ENCODE results near the gene GIPR. TPM values are rescaled to one million over a fixed set of nuclear protein-coding genes. Genes with fewer than 3 reads are reported as not detected.

The GIPR gene
- polyA plus RNA-seq, 1 donor from 2014 or later: 6.4 TPM

GRCh38 chr19:45645631-45646344 lies 22.2 kb upstream of the GIPR start:
- Histone ChIP-seq H3K9ac (ENCODE audit: low read length) (peak overlapping the region; percentile 62), H4K20me1 (ENCODE audit: insufficient read depth) (no peaks in the 10 kb centered on the region), H3K27me3 (ENCODE audit: insufficient read depth, low read depth, low read length) (peaks cover 10% of the 10 kb centered on the region), H3K4me3 (ENCODE audit: low read length) (peak overlapping the region; percentile 75), H3K36me3 (ENCODE audit: insufficient read depth, low read length) (no peaks in the 10 kb centered on the region), H3K4me2 (ENCODE audit: low read length) (no peak overlapping the region), H3F3A (ENCODE audit: insufficient read depth, low read length, poor library complexity, severe bottlenecking) (no peaks in the 10 kb centered on the region), H3K9me3 (ENCODE audit: low read length) (no peaks in the 10 kb centered on the region), H2AFZ (ENCODE audit: low read depth, low read length) (peak overlapping the region; percentile 33), H3K9me2 (ENCODE audit: insufficient read depth, low read length) (no peaks in the 10 kb centered on the region), H3K27ac (ENCODE audit: low read length) (no peak overlapping the region), H3K79me2 (replicated peaks; ENCODE audit: insufficient read depth, low read length) (no peaks in the 10 kb centered on the region)
- TF ChIP-seq TAF1 (IDR thresholded peaks at IDR 0.05; ENCODE audit: low read depth) (no peak), SMC3 (conservative IDR thresholded peaks at IDR 0.05; ENCODE audit: poor library complexity) (no peak)

GRCh38 chr19:45646345-45646698 lies 21.7 kb upstream of the GIPR start:
- H4K20me1 ChIP-seq (ENCODE audit: insufficient read depth): no peaks in the 10 kb centered on the region
- no peak overlapping the region for H3K4me2 ChIP-seq (ENCODE audit: low read length)
- no peaks in the 10 kb centered on the region for H3K79me2 ChIP-seq (replicated peaks; ENCODE audit: insufficient read depth, low read length)
- H3K9ac ChIP-seq (ENCODE audit: low read length): no peak overlapping the region
- TF ChIP-seq POLR2AphosphoS5 (IDR thresholded peaks at IDR 0.05) (no peak), CTCF (IDR thresholded peaks at IDR 0.05; ENCODE audit: poor library complexity, severe bottlenecking) (no peak), MXI1 (conservative IDR thresholded peaks at IDR 0.05; ENCODE audit: poor library complexity, severe bottlenecking) (no peak)
- peaks cover 7% of the 10 kb centered on the region for H3K27me3 ChIP-seq (ENCODE audit: insufficient read depth, low read depth, low read length)
- H2AFZ ChIP-seq (ENCODE audit: low read depth, low read length): no peak overlapping the region
- no peaks in the 10 kb centered on the region for H3F3A ChIP-seq (ENCODE audit: insufficient read depth, low read length, poor library complexity, severe bottlenecking)
- H3K9me3 ChIP-seq (ENCODE audit: low read length): no peaks in the 10 kb centered on the region
- H3K9me2 ChIP-seq (ENCODE audit: insufficient read depth, low read length): no peaks in the 10 kb centered on the region
- H3K36me3 ChIP-seq (ENCODE audit: insufficient read depth, low read length): no peaks in the 10 kb centered on the region
- H3K27ac ChIP-seq (ENCODE audit: low read length): no peak overlapping the region
- H3K4me3 ChIP-seq (ENCODE audit: low read length): peak overlapping the region; percentile 75

- Histone ChIP-seq H3K9ac (ENCODE audit: low read length) (no peak overlapping the region), H3K27me3 (ENCODE audit: insufficient read depth, low read depth, low read length) (no peaks in the 10 kb centered on the region), H3K79me2 (replicated peaks; ENCODE audit: insufficient read depth, low read length) (no peaks in the 10 kb centered on the region), H3K9me2 (ENCODE audit: insufficient read depth, low read length) (no peaks in the 10 kb centered on the region), H2AFZ (ENCODE audit: low read depth, low read length) (no peak overlapping the region), H3K9me3 (ENCODE audit: low read length) (no peaks in the 10 kb centered on the region), H3K27ac (ENCODE audit: low read length) (no peak overlapping the region), H4K20me1 (ENCODE audit: insufficient read depth) (no peaks in the 10 kb centered on the region), H3K4me2 (ENCODE audit: low read length) (no peak overlapping the region), H3K36me3 (ENCODE audit: insufficient read depth, low read length) (no peaks in the 10 kb centered on the region), H3F3A (ENCODE audit: insufficient read depth, low read length, poor library complexity, severe bottlenecking) (no peaks in the 10 kb centered on the region), H3K4me3 (ENCODE audit: low read length) (no peak overlapping the region)
- TF ChIP-seq CTCF (IDR thresholded peaks at IDR 0.05; ENCODE audit: poor library complexity, severe bottlenecking): no peak
- TF ChIP-seq SMC3 (conservative IDR thresholded peaks at IDR 0.05; ENCODE audit: poor library complexity): no peak
These were observed 17.3 kb upstream of the GIPR start for GRCh38 chr19:45650722-45651121.
